Measurements from ENCODE around the gene PDE6A. TPM values are rescaled to one million over a fixed set of nuclear protein-coding genes. Genes with fewer than 3 reads are reported as not detected.
A peak's percentile ranks its signal among the peaks of the same experiment; 100 is the strongest.

Gene PDE6A
- total and polyA plus RNA-seq, 9 of the 15 experiments (the other 6 are each of a cell fraction or from before 2014, with no cell fraction given), result 0.01 to 0.04 (median 0.01) TPM; not detected in 6

DNA sequence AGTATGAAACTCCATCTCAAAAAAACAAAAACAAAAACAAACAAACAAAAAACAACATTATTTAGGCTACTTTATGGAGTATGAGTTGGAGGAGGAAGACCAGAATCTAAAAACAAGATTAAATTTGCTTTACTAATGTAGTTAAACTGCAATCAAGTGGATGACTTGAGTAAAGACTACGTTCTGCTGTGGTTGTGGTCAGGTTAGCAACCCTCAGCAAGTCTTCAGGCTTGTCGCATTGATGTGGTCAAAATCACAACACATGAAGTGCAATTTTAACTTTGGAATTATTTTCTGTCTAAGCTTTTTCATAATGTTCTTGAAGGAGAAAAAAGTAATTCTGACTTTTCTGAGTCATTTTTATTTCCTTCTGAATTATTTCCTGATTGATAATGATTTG is 43.1 kb downstream of the PDE6A start:
- ATAC-seq (no peak), DNase-seq (ENCODE audit: extremely low read depth in 1 of 4, low spot score in 3 of 4) (no peak), FAIRE-seq (no peak)
- Histone ChIP-seq H3K4me2 (ENCODE audit: insufficient read depth, low read length) (no peak overlapping the region), H3K9me3 (replicated peaks; ENCODE audit: control insufficient read depth, insufficient read depth, low read depth, low read length) (no peaks in the 10 kb centered on the region), H2AFZ (ENCODE audit: low read depth, low read length) (no peak overlapping the region), H3K27ac (ENCODE audit: extremely low read depth, low read depth, low read length) (no peak overlapping the region), H3K9me1 (ENCODE audit: control insufficient read depth, insufficient read depth, low read length) (no peaks in the 10 kb centered on the region), H3K9ac (ENCODE audit: insufficient read depth in 1 of 2, low read depth in 2 of 2, low read length in 2 of 2) (no peak overlapping the region), H4K20me1 (replicated peaks; ENCODE audit: control insufficient read depth, insufficient read depth, low read length) (no peaks in the 10 kb centered on the region), H3K36me3 (ENCODE audit: control insufficient read depth, insufficient read depth, low read length) (no peaks in the 10 kb centered on the region), H3K79me2 (ENCODE audit: control insufficient read depth, insufficient read depth, low read length) (no peaks in the 10 kb centered on the region), H3K4me3 (no peak overlapping the region), H3K4me1 (replicated peaks in 1 of 2; ENCODE audit: control insufficient read depth in 2 of 2, insufficient read depth in 2 of 2, low read length in 2 of 2) (peaks cover 4 to 7% of the 10 kb centered on the region in 2 experiments; a peak in 3 of 5 replicates), H3K27me3 (ENCODE audit: control insufficient read depth in 2 of 2, insufficient read depth in 2 of 2, low read length in 2 of 2) (no peaks in the 10 kb centered on the region)
- TF ChIP-seq, protein P1, sequence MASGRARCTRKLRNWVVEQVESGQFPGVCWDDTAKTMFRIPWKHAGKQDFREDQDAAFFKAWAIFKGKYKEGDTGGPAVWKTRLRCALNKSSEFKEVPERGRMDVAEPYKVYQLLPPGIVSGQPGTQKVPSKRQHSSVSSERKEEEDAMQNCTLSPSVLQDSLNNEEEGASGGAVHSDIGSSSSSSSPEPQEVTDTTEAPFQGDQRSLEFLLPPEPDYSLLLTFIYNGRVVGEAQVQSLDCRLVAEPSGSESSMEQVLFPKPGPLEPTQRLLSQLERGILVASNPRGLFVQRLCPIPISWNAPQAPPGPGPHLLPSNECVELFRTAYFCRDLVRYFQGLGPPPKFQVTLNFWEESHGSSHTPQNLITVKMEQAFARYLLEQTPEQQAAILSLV (tag; IDR thresholded peaks at IDR 0.05), result no peak
- TF ChIP-seq, protein P2, sequence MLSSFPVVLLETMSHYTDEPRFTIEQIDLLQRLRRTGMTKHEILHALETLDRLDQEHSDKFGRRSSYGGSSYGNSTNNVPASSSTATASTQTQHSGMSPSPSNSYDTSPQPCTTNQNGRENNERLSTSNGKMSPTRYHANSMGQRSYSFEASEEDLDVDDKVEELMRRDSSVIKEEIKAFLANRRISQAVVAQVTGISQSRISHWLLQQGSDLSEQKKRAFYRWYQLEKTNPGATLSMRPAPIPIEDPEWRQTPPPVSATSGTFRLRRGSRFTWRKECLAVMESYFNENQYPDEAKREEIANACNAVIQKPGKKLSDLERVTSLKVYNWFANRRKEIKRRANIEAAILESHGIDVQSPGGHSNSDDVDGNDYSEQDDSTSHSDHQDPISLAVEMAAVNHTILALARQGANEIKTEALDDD (IDR thresholded peaks at IDR 0.05), result peak; percentile 41; the same call in 1 of the 2 replicates
- ChIA-PET POLR2A (no interaction called here), CTCF (ENCODE audit: low intra/inter-chr PET ratio) (interaction anchor here (0.8 to 1.2 kb wide), 3 partner anchors 59 to 89 kb away, joined by 3 read pairs; partner anchors contain the start of gene SLC26A2)
- no TSS peak for BruUV-seq (replicated peaks)
- intact Hi-C loops (cut with micrococcal nuclease), result loop anchor here (5.0 kb wide), 1 partner anchor 64 kb away; no protein-coding TSS in a partner anchor
- 25% methylated on average over 2 of the region's 2 CpGs for WGBS (ENCODE audit: insufficient coverage, low coverage, missing lambda C conversion rate)
- in situ Hi-C loops (cut with MboI), result no loop called here

DNA sequence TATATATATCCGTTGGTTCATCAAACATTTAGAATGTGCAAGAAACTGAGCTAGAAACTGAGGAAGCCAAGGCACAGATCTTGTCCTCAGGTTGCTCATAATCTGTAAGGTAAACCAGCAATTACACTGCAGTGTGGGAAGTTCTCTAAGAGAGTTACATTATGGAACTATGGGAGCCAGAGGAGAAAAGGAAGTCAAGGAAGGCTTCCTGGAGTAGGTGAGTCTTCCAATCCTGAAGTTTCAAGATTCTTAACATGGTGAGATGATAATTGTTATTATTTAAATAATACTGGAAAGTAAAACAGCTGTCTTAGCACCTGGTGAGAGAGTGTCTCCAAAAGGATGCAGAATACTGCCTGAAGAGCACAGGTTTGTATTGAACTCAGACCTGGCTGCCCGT is 44.2 kb downstream of the PDE6A start:
- intact Hi-C loops (cut with micrococcal nuclease) (loop anchor here (5.0 kb wide), 1 partner anchor 63 kb away; no protein-coding TSS in a partner anchor), in situ Hi-C loops (cut with MboI) (no loop called here)
- no peaks in the 10 kb centered on the region for H3K79me2 ChIP-seq (ENCODE audit: control insufficient read depth, insufficient read depth, low read length)
- H3K27me3 ChIP-seq (ENCODE audit: control insufficient read depth in 2 of 2, insufficient read depth in 2 of 2, low read length in 2 of 2), result no peaks in the 10 kb centered on the region
- peaks cover 4 to 7% of the 10 kb centered on the region in 2 experiments; a peak in 3 of 5 replicates for H3K4me1 ChIP-seq (replicated peaks in 1 of 2; ENCODE audit: control insufficient read depth in 2 of 2, insufficient read depth in 2 of 2, low read length in 2 of 2)
- CTCF ChIA-PET (ENCODE audit: low intra/inter-chr PET ratio), result no interaction called here
- POLR2A ChIA-PET, result interaction anchor here (0.6 kb wide), 1 partner anchor 49 kb away, joined by 3 read pairs; no protein-coding TSS in a partner anchor
- WGBS (ENCODE audit: insufficient coverage, low coverage, missing lambda C conversion rate), result 67% methylated on average over 1 of the region's 2 CpGs
- ATAC-seq (no peak), FAIRE-seq (no peak), DNase-seq (ENCODE audit: extremely low read depth in 1 of 4, low spot score in 3 of 4) (no peak)
- H4K20me1 ChIP-seq (replicated peaks; ENCODE audit: control insufficient read depth, insufficient read depth, low read length), result no peaks in the 10 kb centered on the region
- no peak overlapping the region for H3K9ac ChIP-seq (ENCODE audit: insufficient read depth in 1 of 2, low read depth in 2 of 2, low read length in 2 of 2)
- H2AFZ ChIP-seq (ENCODE audit: low read depth, low read length), result no peak overlapping the region
- H3K27ac ChIP-seq (ENCODE audit: extremely low read depth, low read depth, low read length), result no peak overlapping the region
- no peaks in the 10 kb centered on the region for H3K9me3 ChIP-seq (replicated peaks; ENCODE audit: control insufficient read depth, insufficient read depth, low read depth, low read length)
- no peak overlapping the region for H3K4me2 ChIP-seq (ENCODE audit: insufficient read depth, low read length)
- BruUV-seq (replicated peaks), result no TSS peak
- H3K9me1 ChIP-seq (ENCODE audit: control insufficient read depth, insufficient read depth, low read length), result no peaks in the 10 kb centered on the region
- no peaks in the 10 kb centered on the region for H3K36me3 ChIP-seq (ENCODE audit: control insufficient read depth, insufficient read depth, low read length)
- no peak overlapping the region for H3K4me3 ChIP-seq
- no peak for TF ChIP-seq ZBTB8A (IDR thresholded peaks at IDR 0.05; ENCODE audit: partially characterized antibody)
- TF ChIP-seq, protein P3, sequence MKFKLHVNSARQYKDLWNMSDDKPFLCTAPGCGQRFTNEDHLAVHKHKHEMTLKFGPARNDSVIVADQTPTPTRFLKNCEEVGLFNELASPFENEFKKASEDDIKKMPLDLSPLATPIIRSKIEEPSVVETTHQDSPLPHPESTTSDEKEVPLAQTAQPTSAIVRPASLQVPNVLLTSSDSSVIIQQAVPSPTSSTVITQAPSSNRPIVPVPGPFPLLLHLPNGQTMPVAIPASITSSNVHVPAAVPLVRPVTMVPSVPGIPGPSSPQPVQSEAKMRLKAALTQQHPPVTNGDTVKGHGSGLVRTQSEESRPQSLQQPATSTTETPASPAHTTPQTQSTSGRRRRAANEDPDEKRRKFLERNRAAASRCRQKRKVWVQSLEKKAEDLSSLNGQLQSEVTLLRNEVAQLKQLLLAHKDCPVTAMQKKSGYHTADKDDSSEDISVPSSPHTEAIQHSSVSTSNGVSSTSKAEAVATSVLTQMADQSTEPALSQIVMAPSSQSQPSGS (CRISPR knock-in tag; IDR thresholded peaks at IDR 0.05), result no peak
- TF ChIP-seq MEIS2 (IDR thresholded peaks at IDR 0.05; ENCODE audit: partially characterized antibody), result no peak
- no peak for TF ChIP-seq LEF1 (IDR thresholded peaks at IDR 0.05)
- peak; percentile 92 for TF ChIP-seq ZFP36 (IDR thresholded peaks at IDR 0.05; ENCODE audit: low read depth, low read length, partially characterized antibody)
- peak; percentile 36 for TF ChIP-seq RBM25 (IDR thresholded peaks at IDR 0.05; ENCODE audit: low read depth, low read length, severe bottlenecking)
- TF ChIP-seq, protein P4, sequence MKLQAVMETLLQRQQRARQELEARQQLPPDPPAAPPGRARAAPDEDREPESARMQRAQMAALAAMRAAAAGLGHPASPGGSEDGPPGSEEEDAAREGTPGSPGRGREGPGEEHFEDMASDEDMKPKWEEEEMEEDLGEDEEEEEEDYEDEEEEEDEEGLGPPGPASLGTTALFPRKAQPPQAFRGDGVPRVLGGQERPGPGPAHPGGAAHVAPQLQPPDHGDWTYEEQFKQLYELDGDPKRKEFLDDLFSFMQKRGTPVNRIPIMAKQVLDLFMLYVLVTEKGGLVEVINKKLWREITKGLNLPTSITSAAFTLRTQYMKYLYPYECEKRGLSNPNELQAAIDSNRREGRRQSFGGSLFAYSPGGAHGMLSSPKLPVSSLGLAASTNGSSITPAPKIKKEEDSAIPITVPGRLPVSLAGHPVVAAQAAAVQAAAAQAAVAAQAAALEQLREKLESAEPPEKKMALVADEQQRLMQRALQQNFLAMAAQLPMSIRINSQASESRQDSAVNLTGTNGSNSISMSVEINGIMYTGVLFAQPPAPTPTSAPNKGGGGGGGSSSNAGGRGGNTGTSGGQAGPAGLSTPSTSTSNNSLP (IDR thresholded peaks at IDR 0.05; ENCODE audit: borderline replicate concordance, low read depth, low read length), result no peak
